CD4-positive, CD25-positive, alpha-beta regulatory T cell (primary cell): ENCODE data around the gene SDHAF2. TPM values are rescaled to one million over a fixed set of nuclear protein-coding genes. Genes with fewer than 3 reads are reported as not detected.

ENCODE experiments used
- ATAC-seq, 2 donors: fragments of 150-1000 bp; cut with Tn5 transposase; one replicate each; pipeline ENCODE4 v1.10.0; 2021; ENCODE audit warnings: low read depth in 2 of 2, moderate number of reproducible peaks in 2 of 2, moderate library complexity in 1 of 2
- DNase-seq, 3 donors: peaks; one replicate each; pipeline versions ENCODE4 v3.0.0 to v3.0.0-alpha.2; 2012 to 2022; ENCODE audit warnings: mixed read lengths in 1 of 3
- H3K27ac ChIP-seq: one replicate; pipeline ENCODE4 v1.7.0; 2013; ENCODE audit warnings: mild to moderate bottlenecking, low read length; ENCODE audit not compliant: insufficient read depth, poor library complexity, severe bottlenecking
- H3K27me3 ChIP-seq: one replicate; pipeline ENCODE4 v1.7.0; 2013; ENCODE audit warnings: low read length; ENCODE audit not compliant: control insufficient read depth, insufficient read depth
- H3K36me3 ChIP-seq: one replicate; pipeline ENCODE4 v1.7.0; 2013; ENCODE audit warnings: mild to moderate bottlenecking, low read length, moderate library complexity; ENCODE audit not compliant: control insufficient read depth, insufficient read depth
- H3K4me1 ChIP-seq: 2 replicates; pipeline ENCODE4 v1.7.0; 2013; ENCODE audit warnings: mild to moderate bottlenecking, low read length; ENCODE audit not compliant: insufficient read depth, control insufficient read depth, poor library complexity, severe bottlenecking
- H3K4me3 ChIP-seq: one replicate; pipeline ENCODE4 v1.7.0; 2013; ENCODE audit warnings: low read depth, mild to moderate bottlenecking, low read length, moderate library complexity
- H3K9me3 ChIP-seq, 2 experiments: 1 replicate in 1 of 2; 2 replicates in 1 of 2; pipeline ENCODE4 v1.7.0; 2013; ENCODE audit warnings: low read length in 2 of 2, mild to moderate bottlenecking in 1 of 2, moderate library complexity in 1 of 2; ENCODE audit not compliant: control insufficient read depth in 2 of 2
- H3K27ac Mint-ChIP-seq, 3 donors: one replicate each; pipeline ENCODE4 v1.8.0; 2020 to 2022; ENCODE audit warnings: mild to moderate bottlenecking in 3 of 3, mixed read lengths in 3 of 3, moderate library complexity in 2 of 3
- H3K27me3 Mint-ChIP-seq: one replicate; pipeline ENCODE4 v1.8.0; 2022; ENCODE audit warnings: mild to moderate bottlenecking, mixed read lengths
- H3K36me3 Mint-ChIP-seq: one replicate; pipeline ENCODE4 v1.8.0; 2020; ENCODE audit warnings: mixed read lengths
- H3K4me1 Mint-ChIP-seq, 4 donors: one replicate each; pipeline ENCODE4 v1.8.0; 2020 to 2022; ENCODE audit warnings: mixed read lengths in 4 of 4, mild to moderate bottlenecking in 1 of 4
- H3K4me3 Mint-ChIP-seq, 4 donors: one replicate each; pipeline ENCODE4 v1.8.0; 2020 to 2022; ENCODE audit warnings: mild to moderate bottlenecking in 4 of 4, mixed read lengths in 4 of 4, moderate library complexity in 3 of 4
- H3K9me3 Mint-ChIP-seq, 7 donors: one replicate each; pipeline ENCODE4 v1.8.0; 2020 to 2022; ENCODE audit warnings: mixed read lengths in 7 of 7, mild to moderate bottlenecking in 3 of 7, moderate library complexity in 2 of 7
- polyA plus RNA-seq, 4 donors: library from polyadenylated mRNA; unstranded; fragments of 300-500 nt; fragmentation: Illumina TruSeq; gene quantifications; one replicate each; pipeline ENCODE4 v1.2.3, GENCODE V29; 2021
- total RNA-seq: library from RNA; stranded (reverse); gene quantifications from one replicate; pipeline ENCODE4 v1.2.3, GENCODE V29; 2022

Gene SDHAF2
- total and polyA plus RNA-seq, 5 donors from 2014 or later, result 36.7 to 127 (median 99.9) TPM

DNA sequence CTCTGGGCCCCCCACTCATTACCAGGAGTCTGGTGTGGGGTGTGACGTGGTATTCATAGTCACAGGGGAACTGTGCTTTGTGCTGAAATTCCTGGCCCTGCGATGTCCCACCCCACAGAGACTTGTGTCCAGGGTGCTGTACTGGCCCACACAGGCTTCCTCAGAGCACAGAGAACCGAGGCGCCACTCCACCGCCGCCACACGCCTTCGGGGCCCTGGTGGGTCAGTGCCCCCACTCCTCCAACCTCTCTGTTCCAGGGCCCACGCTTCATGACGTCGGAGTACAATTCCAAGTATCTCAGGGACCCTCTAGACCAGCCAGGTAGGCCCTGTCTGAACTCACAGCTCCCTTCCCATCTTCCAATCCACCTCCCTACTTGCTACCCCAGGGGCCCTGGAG is 55.2 kb downstream of the SDHAF2 start:
- H3K4me1 ChIP-seq, result no peaks in the 10 kb centered on the region
- no peak overlapping the region for H3K4me3 ChIP-seq
- H3K36me3 ChIP-seq, result no peaks in the 10 kb centered on the region
- H3K4me1 Mint-ChIP-seq, result peaks cover 0 to 4% (median under 1%) of the 10 kb centered on the region in 4 donors
- no peak overlapping the region for H3K27ac Mint-ChIP-seq
- H3K9me3 ChIP-seq, result no peaks in the 10 kb centered on the region
- ATAC-seq, result no peak
- H3K36me3 Mint-ChIP-seq, result peaks cover 10% of the 10 kb centered on the region
- H3K27me3 Mint-ChIP-seq, result no peaks in the 10 kb centered on the region
- no peak overlapping the region for H3K4me3 Mint-ChIP-seq
- peaks cover 0 to 1% (median 0%) of the 10 kb centered on the region in 7 donors for H3K9me3 Mint-ChIP-seq
- no peak overlapping the region for H3K27ac ChIP-seq
- no peaks in the 10 kb centered on the region for H3K27me3 ChIP-seq
- DNase-seq, result no peak

DNA sequence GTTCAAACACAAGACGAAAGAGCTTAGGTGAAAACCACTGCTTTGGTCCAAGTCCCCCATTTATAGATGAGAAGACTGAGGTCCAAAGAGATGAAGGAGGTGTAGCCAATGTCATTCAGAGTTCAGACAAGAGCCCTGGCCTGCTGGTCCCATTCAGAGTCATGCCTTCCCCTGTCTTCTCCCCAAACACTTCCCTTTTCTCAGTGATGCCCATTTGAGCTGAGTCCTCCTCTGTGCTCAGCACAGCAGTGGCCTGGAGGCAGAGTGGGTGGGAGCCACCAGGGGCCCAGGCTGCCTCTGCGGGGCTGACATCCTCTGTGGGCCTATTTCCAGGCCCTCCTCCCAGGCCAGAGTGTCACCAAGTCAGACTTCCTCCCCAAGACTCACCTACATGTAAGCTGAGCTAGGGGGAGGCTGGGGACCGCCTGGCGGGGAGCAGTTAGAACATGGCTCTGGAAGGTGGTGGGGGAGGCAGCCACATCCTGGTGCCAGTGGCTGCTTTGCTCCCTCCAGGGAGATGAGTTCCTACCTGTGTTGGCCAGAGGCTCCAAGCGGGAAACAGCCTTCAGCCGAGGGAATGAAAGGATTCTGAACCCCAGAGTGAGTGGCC is 56.2 kb downstream of the SDHAF2 start:
- Histone ChIP-seq H3K9me3 (no peaks in the 10 kb centered on the region), H3K4me1 (no peaks in the 10 kb centered on the region), H3K36me3 (no peaks in the 10 kb centered on the region), H3K4me3 (no peak overlapping the region), H3K27ac (no peak overlapping the region), H3K27me3 (no peaks in the 10 kb centered on the region)
- Mint-ChIP-seq H3K4me3 (no peak overlapping the region), H3K27ac (peak overlapping the region in 1 of 3 donors; percentile 74), H3K36me3 (peaks cover 10% of the 10 kb centered on the region), H3K9me3 (peaks cover 0 to 1% (median 0%) of the 10 kb centered on the region in 7 donors), H3K27me3 (peaks cover 5% of the 10 kb centered on the region), H3K4me1 (peaks cover 0 to 2% (median under 1%) of the 10 kb centered on the region in 4 donors)
- DNase-seq (no peak), ATAC-seq (no peak)

DNA sequence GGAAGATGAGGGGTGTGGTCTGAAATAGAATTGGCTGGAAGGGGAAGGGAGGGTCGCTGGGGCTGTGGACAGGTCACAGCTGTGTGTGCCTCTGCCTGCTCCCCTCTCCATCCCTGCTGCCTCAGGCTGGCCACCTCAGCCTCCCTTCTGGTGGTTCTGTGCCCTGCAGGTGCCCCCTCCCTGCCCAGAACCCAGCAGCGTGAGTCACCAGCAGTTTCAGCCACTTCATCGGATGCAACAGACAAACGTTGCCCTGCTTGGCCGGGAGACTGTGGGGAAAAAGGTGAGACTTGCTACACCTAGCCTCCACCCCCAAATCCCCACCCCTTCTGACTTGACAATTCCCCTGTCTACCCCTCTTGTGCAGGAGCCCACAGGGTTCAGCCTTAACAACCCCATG is 56.9 kb downstream of the SDHAF2 start:
- Histone ChIP-seq H3K27me3 (no peaks in the 10 kb centered on the region), H3K4me1 (no peaks in the 10 kb centered on the region), H3K4me3 (no peak overlapping the region), H3K9me3 (no peaks in the 10 kb centered on the region), H3K27ac (no peak overlapping the region), H3K36me3 (no peaks in the 10 kb centered on the region)
- Mint-ChIP-seq H3K4me1 (peaks cover 0 to 2% (median 0%) of the 10 kb centered on the region in 4 donors), H3K27me3 (peaks cover 6% of the 10 kb centered on the region), H3K9me3 (no peaks in the 10 kb centered on the region), H3K36me3 (peaks cover 10% of the 10 kb centered on the region), H3K4me3 (no peak overlapping the region), H3K27ac (peak overlapping the region in 1 of 3 donors; percentile 43)
- DNase-seq, result no peak
- no peak for ATAC-seq

DNA sequence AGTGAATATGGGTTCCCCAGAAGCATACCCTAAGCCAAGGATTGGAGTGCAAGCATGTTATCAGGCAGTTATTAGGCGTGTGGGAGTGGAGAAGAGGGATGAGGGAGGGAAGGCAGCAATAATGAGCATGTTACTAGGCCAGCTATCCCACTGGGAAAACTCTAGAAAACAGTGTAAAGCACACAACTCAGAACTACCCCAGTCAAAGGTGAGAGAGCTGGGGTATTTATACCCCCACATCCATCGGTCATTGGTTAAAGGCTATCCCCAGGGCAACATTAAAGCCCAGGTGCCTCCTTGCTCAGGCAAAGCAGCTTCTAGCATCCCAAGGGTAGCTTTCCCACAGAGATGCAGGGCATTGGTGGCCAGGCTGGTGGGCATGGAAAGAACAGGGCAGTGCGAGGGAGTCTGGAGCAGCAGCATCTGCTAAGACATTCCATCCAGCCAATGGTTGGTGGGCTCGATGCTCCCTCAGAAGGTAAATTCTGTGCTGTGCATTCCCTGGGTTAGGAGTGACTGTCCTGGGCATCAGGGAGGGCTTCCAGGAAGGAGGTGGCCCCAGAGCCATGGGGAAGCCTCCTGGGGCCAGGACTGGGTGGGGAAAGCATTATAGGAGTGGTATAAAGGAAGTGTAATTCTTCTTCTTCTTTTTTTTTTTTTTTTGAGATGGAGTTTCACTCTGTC is 57.6 kb downstream of the SDHAF2 start:
- ATAC-seq, result no peak
- Mint-ChIP-seq H3K4me1 (peaks cover 0 to 2% (median 0%) of the 10 kb centered on the region in 4 donors), H3K27me3 (peaks cover 6% of the 10 kb centered on the region), H3K4me3 (no peak overlapping the region), H3K27ac (peak overlapping the region in 1 of 3 donors; percentile 74), H3K36me3 (peaks cover 10% of the 10 kb centered on the region), H3K9me3 (no peaks in the 10 kb centered on the region)
- no peak overlapping the region for H3K4me3 ChIP-seq
- H3K9me3 ChIP-seq, result no peaks in the 10 kb centered on the region
- H3K4me1 ChIP-seq, result no peaks in the 10 kb centered on the region
- DNase-seq, result no peak
- H3K27ac ChIP-seq, result no peak overlapping the region
- no peaks in the 10 kb centered on the region for H3K27me3 ChIP-seq
- no peaks in the 10 kb centered on the region for H3K36me3 ChIP-seq

DNA sequence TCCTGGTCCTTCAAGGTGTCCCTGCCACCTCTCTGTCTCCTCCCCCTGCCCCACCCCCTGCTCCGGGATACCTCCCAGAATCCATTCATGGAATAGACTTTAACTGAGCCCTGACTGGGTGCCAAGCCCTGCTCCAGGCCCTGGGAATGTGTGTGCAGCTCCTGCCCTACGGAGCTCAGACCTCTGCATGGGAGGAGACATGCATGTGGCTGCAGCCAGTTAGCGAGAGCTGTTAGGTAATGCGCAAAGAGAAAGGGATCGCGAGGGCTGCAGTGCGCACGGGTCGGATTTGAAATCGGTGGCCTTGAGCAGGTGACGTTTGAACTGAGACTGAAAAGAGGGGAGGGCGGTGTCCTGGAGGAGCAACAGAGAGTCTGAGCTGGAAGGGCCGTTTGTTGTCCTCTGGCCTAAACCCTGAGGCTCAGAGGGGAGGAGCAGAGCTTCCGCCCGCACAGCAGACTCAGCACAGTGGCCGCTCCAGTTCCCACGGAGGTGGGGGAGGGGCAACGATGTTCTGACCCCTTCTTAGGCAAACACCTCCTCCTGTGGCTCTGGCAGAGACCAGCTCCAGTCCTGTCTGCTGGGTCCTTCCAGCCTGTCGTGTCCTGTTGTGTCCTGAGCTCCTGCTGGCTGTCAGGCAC is 58.8 kb downstream of the SDHAF2 start:
- peaks cover 10% of the 10 kb centered on the region for H3K36me3 Mint-ChIP-seq
- no peak overlapping the region for H3K27ac Mint-ChIP-seq
- no peaks in the 10 kb centered on the region for H3K9me3 ChIP-seq
- H3K4me1 ChIP-seq, result no peaks in the 10 kb centered on the region
- peaks cover 0 to 2% (median 0%) of the 10 kb centered on the region in 4 donors for H3K4me1 Mint-ChIP-seq
- H3K36me3 ChIP-seq, result no peaks in the 10 kb centered on the region
- H3K4me3 ChIP-seq, result no peak overlapping the region
- ATAC-seq, result no peak
- H3K27ac ChIP-seq, result no peak overlapping the region
- H3K27me3 ChIP-seq, result no peaks in the 10 kb centered on the region
- H3K9me3 Mint-ChIP-seq, result no peaks in the 10 kb centered on the region
- DNase-seq, result no peak
- peaks cover 6% of the 10 kb centered on the region for H3K27me3 Mint-ChIP-seq
- no peak overlapping the region for H3K4me3 Mint-ChIP-seq

DNA sequence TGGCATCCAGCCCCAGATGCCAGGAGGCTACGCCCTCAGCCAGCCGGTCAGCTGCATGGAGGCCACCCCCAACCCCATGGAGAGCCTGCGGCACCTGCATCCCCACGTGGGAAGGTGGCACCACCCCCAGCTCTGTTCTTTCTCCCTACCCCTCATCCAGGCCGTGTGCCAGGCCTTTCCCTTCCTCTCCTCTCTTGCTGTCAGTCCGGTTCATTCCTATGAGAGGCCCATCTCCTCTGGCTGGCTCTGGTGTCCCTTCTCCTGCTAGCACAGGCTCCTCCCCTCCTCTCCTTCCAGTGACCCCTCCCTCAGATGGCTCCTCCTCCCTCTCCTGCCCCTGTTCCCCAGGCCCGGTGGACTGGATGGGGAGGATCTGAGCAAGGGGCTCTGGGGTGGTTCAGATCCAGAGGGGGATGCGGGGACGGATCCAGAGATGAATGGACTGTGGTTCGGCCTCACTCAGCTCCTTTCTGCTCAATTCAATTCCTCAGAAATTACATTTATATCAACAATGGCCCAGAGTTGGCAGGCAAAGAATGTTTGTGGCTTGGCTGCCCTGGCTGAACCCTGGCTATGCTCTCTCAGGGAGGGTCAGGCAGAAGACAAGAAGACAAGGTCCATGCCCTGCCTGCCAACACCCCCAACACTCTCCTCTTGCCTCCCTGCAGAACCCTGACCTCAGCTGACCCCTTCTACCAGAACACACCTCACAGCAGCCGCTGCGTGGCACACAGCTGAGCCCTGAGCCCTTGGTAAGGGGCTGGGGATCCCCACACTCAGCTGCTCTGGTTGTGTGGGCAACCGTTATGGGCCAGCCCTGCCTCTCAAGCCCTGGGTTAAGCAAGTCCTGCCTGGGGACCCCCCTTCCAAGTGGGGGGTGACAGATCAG is 60.2 kb downstream of the SDHAF2 start:
- Mint-ChIP-seq H3K9me3 (no peaks in the 10 kb centered on the region), H3K4me1 (peaks cover 0 to 2% (median 0%) of the 10 kb centered on the region in 4 donors), H3K27me3 (peaks cover 6% of the 10 kb centered on the region), H3K4me3 (no peak overlapping the region), H3K36me3 (peaks cover 10% of the 10 kb centered on the region), H3K27ac (no peak overlapping the region)
- DNase-seq (no peak), ATAC-seq (no peak)
- H3K9me3 ChIP-seq, result no peaks in the 10 kb centered on the region
- H3K36me3 ChIP-seq, result no peaks in the 10 kb centered on the region
- no peaks in the 10 kb centered on the region for H3K27me3 ChIP-seq
- H3K4me1 ChIP-seq, result no peaks in the 10 kb centered on the region
- H3K4me3 ChIP-seq, result no peak overlapping the region
- H3K27ac ChIP-seq, result no peak overlapping the region

DNA sequence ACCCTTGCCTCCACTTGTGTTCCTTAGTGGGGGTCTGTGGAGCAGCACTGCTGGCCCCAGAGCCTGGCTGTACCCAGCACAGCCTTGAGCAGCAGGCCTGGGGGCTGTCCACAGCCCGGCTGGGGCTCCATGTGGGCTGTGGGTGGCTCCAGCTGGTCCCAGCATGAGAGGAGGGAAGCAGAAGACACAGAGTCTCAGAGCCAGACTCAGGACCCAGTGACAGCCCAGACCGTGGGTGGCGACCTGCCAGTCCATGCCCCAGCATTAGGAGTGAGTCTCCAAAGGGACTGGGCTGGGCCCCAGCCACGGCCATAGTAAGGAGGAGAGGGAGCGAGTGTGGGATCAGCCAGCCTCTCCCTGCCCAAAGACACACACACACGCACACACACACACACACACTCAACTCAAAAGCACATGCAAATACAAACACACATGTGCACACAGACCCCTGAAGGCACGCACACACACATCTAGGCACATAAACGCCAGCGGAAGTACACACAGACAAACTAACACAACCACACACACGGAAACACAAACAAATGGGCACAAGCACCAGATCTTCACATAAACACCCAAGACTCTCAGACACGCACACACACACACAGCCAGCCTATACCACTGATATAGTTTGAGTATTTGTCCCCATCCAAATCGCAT is 61.9 kb downstream of the SDHAF2 start:
- Histone ChIP-seq H3K4me1 (no peaks in the 10 kb centered on the region), H3K9me3 (no peaks in the 10 kb centered on the region), H3K27ac (no peak overlapping the region), H3K4me3 (no peak overlapping the region), H3K36me3 (no peaks in the 10 kb centered on the region), H3K27me3 (no peaks in the 10 kb centered on the region)
- H3K27me3 Mint-ChIP-seq, result peaks cover 6% of the 10 kb centered on the region
- ATAC-seq (no peak), DNase-seq (no peak)
- peaks cover 6% of the 10 kb centered on the region for H3K36me3 Mint-ChIP-seq
- peak overlapping the region in 2 of 3 donors; percentile 1 to 9 for H3K27ac Mint-ChIP-seq
- peaks cover 0 to 2% (median 0%) of the 10 kb centered on the region in 4 donors for H3K4me1 Mint-ChIP-seq
- no peak overlapping the region for H3K4me3 Mint-ChIP-seq
- H3K9me3 Mint-ChIP-seq, result no peaks in the 10 kb centered on the region
